GM18909 (cell line): Measurements from ENCODE around the gene BRD1.

Experiments
- ATAC-seq: cut with Tn5 transposase; IDR thresholded peaks from one replicate; pipeline ENCODE4 v1.9.1; 2021; ENCODE audit warnings: mild to moderate bottlenecking; ENCODE audit not compliant: unreplicated experiment, poor library complexity

Gene BRD1

DNA sequence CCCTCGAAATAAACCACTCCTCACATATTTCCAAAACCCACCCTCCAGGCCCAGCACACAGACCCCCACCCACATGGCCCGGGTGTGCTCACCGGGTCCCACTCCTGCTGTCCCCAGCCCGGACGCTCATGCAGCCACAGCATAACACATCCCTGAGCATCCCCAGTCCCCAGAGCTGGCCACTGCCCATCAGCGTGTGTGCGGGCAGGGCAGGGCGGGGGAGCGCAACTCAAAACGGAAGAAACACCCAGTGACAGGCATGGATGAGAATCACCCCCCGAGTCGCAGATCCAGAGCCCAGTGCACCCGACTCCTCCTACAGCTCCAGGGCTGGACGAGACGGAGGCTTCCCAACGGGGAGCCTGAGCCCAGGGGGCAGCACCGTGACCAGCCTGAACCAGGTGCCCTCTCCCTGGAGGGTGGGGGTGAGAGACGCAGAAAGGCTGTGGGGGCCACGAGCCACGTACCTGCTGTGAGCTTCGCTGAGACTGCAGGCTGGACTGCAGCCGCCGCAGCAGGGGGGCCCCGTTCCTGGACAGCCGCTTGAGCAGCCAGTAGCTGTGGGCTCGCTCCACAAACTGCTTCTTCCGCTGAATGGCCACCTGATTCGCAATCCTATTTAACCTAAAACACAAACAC, 23.8 kb downstream of the BRD1 start:
- ATAC-seq = no peak

DNA sequence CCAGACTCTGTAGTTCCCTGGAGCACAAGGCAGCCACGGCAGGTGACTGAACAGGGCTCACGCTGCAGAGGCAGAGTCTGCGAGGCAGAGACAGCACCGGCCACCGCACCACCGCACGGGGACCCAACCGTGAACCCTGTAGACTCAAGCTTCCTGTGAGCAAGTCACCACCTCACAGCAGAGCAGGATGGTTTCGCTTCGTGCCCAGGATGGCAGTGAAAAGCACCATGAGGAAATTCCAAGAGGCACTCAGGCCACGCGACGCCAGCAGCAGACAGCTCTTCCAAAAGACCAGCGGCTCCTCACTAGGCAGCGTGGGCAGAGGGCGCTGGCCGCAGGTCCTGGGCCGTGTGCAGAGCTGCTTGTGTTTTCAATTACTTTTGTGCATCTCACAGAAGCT, 24.5 kb downstream of the BRD1 start:
- ATAC-seq = no peak

GRCh38 chr22:49801391-49802060, 26.1 kb downstream of the BRD1 start:
- no peak for ATAC-seq

GRCh38 chr22:49800408-49801238, 27.1 kb downstream of the BRD1 start:
- no peak for ATAC-seq

DNA sequence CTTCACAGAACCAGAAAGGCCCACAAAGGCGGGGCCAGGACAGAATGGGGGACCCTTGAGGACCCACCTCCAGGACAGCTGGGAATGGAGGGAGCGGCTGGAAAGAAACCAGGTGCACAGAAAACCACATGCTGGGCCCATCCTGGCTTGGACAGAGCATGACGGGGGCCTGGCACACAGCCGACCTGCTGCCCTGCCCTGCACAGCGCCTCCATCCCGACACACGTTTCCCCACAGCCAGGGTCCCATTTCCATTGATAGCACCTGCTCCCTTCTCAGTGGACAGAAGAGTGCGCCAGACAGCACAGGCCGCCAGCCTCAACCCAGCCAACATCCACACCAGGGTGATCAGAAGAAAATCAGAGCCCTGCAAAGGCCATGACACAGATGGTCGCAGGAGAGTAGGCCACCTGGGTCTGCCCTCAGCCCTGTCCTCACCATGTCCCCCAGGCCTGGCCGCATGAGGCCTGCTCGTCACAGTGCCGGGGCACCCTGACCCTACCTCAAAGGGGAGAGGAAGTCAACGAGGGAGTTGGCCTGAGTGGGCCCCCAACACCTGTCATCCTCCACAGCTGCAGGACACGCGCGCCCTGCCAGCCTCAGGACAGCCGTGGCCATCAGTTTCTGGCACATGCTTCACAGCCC, 28.1 kb downstream of the BRD1 start:
- no peak for ATAC-seq

DNA sequence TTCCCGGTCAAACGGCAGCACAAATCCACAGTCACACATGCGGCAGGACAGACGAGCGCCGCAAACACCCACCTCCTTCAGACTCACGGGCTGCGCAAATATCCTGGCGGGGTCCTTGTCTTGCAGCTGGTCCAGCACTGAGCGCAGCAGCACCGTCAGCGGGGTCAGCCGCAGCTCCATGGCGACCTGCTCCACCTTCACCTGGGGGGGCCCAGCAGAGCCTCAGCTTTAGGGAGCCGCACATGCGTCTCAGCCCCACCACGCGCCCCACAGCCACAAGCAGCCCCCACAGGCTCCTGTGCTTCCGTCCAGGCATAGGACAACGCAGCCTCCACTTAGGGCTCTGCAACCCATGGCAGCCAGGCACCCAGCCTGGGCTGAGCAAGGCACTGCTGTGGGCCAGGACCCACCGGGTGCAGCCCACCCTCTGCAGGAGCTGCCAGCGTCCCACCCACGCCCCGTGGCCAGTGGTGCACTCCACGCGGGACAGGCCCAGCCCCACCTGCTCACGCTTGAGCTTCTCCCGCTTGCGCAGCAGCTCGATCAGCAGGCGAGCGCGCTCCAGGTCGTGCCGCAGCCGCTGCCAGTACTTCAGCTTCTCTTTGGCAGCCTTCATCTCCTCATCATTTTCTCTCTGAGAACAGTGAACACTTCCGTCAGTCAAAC, 29.1 kb downstream of the BRD1 start:
- no peak for ATAC-seq

- no peak for ATAC-seq
Observed at GRCh38 chr22:49797706-49798105, 30.0 kb downstream of the BRD1 start.

- no peak for ATAC-seq
Observed at GRCh38 chr22:49796596-49797270, 30.9 kb downstream of the BRD1 start.

DNA sequence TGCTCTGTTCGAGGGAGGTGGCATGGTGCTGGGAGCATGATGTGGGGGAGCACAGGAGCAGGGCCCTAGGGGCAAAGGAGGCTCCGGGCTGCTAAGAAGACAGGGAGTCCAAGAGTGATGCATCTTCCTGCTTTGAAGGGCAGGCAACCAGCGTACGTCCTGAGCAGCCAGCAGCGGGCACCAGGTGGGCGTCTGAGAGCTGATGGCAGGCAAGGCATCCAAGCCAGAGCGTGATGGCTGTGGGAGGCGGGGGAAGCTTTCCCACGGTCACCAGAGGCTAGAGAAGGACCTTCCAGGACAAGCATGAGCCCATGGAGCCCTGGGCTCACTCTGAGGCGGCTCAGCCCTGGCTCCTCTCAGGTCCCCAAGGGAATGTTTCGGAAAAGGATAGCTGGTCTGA, 32.2 kb downstream of the BRD1 start:
- ATAC-seq = no peak

DNA sequence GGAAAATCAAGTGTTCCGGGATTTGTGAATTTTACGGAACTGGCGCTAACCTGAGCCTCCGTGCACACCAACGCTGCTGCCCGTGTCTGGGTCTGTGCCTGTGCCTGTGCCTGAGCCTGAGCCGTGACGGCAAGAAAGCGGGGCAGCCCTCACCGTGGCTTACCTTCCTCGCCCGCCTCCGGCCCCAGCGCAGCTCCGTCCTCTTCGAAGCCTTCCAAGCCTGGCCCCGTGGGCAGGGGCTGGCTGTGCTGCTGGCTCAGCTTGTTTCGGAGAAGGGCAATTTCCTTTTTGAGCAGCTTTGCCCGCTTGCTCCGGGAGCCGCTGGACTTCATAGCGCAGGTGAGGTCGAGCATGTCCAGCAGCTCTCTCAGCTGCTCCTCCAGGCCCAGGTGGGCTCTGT, 33.8 kb downstream of the BRD1 start:
- no peak for ATAC-seq

DNA sequence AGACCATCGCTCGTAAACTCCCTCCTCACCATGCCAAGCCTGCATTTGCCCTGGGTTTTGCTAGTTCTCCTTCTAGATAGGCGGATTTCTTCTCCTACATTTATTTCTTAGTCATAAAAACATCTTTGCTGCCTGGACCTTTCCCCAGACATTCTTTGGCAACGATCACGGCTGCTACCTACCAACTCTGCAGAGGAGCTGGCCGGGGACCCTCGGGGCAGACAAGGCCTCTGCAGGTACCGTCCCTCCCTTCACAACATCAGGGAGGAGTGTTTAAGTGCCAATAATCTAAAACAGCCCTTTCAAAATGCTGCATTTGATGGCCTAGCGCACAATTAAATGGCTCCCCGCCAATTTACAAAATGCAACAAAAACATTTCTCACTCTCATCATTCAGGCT, 34.4 kb downstream of the BRD1 start:
- no peak for ATAC-seq

DNA sequence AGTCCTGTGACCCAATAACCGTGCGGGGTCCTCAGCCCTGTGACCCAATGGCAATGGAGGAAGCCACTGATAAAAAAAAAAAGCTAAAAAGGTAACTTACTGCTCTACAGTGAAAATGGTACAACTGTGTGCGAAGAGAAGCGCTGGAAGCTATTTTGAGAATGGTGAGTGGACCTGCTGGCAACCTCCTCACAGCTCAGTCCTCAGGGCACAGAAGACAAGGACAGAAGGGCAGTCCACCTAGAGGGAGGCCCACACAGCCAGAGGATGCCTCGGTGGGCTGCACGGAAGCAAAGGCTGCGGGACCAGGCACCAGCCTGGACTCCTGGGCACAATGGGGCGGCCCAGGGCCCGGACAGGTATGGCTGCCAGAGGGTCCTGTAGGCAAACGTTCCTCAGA, 35.6 kb downstream of the BRD1 start:
- ATAC-seq = no peak

GRCh38 chr22:49791682-49792081, 36.0 kb downstream of the BRD1 start:
- no peak for ATAC-seq

DNA sequence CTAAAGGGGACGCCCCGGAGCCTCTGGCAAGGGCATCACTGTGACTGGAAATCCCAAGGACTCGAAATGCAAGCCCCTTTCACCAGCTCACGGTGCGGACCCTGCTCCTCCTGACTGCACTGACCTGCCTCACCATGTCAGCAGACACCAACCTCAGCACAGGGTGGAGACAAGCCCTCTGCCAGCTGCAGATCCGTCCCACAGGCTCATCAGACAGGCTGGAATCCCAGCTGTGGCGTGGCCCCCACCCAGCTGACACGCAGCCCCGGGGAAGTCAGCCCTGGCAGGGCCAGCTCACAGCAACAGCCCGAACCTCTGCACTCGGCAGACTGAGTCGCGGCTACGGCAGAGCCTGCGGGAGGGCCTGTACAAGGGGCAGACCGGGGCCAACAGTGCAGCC, 36.8 kb downstream of the BRD1 start:
- ATAC-seq = no peak

DNA sequence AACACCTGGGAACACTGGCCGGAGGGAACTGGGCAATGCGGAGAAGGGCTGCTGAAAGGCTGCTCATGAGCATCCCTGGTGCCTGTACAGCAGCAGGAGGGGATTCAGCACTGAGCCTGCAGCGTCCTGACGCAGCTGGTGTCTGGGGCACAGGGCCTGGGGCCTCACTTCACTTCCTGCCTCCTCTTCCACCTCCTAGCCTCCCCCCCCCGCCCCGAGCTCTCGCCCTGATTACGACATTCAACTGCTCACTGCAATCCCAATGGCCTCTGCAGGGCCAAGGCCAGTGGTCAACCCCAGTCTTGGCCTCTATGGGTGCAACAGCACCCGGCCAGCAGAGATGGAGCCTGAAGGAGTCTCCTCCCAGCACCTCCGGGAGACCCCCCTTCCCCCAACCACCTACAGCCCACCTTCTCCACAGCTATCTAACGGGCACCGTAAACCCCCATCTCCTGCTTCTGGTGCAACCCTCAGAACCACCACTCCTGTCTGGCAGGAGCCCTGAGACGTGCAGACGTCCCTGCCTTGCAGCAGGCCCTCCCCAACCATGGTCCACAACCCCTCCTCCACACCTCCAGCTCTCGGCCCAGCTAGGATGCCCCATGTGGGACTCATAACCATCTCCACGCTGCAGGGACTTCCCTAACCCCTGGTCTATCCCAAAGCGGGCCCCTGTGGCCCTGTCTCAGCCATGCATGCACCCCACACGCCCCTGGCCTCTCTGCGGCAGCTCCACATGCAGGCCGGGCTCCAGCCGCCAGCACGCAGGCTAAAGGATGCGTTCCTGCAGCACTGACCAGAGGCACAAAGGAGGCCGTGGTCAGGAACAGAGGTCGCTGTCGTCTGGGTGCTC, 38.2 kb downstream of the BRD1 start:
- ATAC-seq = no peak

DNA sequence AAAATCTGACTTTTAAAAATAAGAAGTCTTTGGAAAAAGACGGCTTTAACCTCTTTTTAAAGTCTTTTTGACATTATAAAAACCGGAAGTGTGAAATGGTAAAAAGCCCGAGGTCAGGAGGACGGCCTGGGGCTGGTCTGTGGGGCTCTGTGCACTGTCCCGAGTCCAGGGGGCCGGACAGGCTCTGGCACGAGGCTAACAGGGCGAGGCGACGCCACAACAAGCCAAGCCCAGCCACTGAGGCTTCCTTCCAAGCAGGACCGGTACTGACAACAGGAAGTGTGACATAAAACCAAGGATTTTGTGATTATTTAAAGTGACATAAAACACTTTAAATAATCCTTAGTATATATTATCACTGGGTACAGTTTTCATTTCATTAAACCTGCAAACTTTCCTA, 39.2 kb downstream of the BRD1 start:
- ATAC-seq = no peak

DNA sequence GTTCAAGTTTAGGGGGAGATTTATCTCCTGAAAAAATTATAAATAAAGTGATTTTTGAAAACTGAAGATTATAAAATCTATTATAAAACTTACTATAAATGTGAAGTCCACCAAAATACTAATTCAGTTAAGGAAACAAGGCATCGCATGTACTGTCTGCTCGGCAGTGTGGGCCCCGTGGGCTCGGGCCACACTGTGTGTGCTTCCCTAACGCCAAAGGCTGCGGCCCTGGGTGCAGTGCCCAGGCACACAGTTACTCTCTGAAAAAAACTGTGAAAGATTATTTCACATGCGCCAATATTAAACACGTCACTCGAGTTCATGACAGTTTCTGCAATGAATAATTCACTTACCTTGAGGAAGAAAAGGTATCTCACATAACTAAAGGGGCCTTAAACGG, 39.8 kb downstream of the BRD1 start:
- ATAC-seq = no peak

DNA sequence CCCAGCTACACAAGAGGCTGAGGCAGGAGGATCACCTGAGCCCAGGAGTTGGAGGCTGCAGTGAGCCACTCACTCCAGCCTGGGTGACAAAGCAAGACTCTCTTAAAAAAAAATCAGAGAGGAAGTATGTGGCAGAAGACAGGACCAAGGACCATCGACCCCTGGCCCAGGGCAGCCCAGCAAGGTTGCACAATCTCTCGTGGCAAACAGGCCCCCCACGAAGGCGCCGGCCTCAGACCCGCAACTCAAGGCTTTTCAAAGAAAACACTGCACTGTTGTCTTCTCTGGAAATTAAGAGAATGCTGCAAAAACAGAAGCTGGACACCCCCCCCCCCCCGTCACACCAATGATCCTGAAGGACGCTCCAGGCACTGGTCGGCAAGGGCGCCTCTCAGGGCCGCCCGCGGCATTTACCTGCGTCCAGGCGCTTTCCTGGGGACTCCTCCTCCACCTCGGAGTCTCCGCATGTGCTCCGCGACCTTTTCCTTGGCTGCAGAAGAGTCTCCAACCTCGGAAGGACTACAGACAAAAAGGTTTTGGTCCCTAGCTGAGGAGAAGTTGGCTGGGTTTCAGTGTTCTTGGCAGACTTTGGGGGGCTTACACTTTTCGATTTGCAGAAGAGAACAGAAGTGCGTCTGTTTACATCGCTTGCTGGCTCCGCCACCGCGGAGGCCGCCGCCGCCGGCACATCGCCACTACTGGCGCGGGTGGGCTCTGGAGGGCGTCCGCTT, 40.5 kb downstream of the BRD1 start:
- ATAC-seq = no peak
